HL-60 (cell line): ENCODE results near the gene FBXO21.

Experiments
- GABPA ChIP-seq: IDR thresholded peaks from 2 replicates; pipeline ENCODE4 v1.6.1; 2012; ENCODE audit warnings: low read depth
- POLR2AphosphoS5 ChIP-seq: IDR thresholded peaks from 2 replicates; pipeline ENCODE4 v1.6.1; 2012; ENCODE audit warnings: low read depth
- REST ChIP-seq: IDR thresholded peaks from 2 replicates; pipeline ENCODE4 v1.6.1; 2012; ENCODE audit warnings: low read depth; ENCODE audit not compliant: insufficient replicate concordance
- SPI1 ChIP-seq: IDR thresholded peaks from 2 replicates; pipeline ENCODE4 v1.6.1; 2012; ENCODE audit warnings: low read depth, mild to moderate bottlenecking, borderline replicate concordance
- TF ChIP-seq, protein P1 (sequence below): IDR thresholded peaks from one replicate; pipeline ENCODE4 v1.5.1; 2011; ENCODE audit warnings: low read length, control low read depth, inconsistent platforms; ENCODE audit not compliant: insufficient read depth

GRCh38 chr12:117151403-117152031 lies 38.8 kb downstream of the FBXO21 start:
- TF ChIP-seq, protein P1, sequence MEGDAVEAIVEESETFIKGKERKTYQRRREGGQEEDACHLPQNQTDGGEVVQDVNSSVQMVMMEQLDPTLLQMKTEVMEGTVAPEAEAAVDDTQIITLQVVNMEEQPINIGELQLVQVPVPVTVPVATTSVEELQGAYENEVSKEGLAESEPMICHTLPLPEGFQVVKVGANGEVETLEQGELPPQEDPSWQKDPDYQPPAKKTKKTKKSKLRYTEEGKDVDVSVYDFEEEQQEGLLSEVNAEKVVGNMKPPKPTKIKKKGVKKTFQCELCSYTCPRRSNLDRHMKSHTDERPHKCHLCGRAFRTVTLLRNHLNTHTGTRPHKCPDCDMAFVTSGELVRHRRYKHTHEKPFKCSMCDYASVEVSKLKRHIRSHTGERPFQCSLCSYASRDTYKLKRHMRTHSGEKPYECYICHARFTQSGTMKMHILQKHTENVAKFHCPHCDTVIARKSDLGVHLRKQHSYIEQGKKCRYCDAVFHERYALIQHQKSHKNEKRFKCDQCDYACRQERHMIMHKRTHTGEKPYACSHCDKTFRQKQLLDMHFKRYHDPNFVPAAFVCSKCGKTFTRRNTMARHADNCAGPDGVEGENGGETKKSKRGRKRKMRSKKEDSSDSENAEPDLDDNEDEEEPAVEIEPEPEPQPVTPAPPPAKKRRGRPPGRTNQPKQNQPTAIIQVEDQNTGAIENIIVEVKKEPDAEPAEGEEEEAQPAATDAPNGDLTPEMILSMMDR = no peak
- TF ChIP-seq REST = no peak
- TF ChIP-seq POLR2AphosphoS5 = no peak
- TF ChIP-seq GABPA = no peak
- TF ChIP-seq SPI1 = no peak
